OCI-LY7 (cell line): ENCODE results near the gene TULP4. TPM values are rescaled to one million over a fixed set of nuclear protein-coding genes. Genes with fewer than 3 reads are reported as not detected.

ENCODE experiments used
- BruUV-seq: library from RNA; stranded (reverse); fragments of 400-500 nt; replicated peaks from 2 replicates; lab custom pipeline; 2021; lab: Mats Ljungman, UMichigan
- CTCF ChIA-PET: fragments of 300-600 bp; sonication (Branson Sonifier 250); formaldehyde crosslinking; loops from one replicate; lab custom pipeline; 2022; ENCODE audit warnings: antibody characterized with exemption; ENCODE audit not compliant: unreplicated experiment; lab: Charles Lee
- POLR2A ChIA-PET: fragments of 300-600 bp; sonication (Branson Sonifier 250); formaldehyde crosslinking; loops from one replicate; lab custom pipeline; 2022; ENCODE audit warnings: antibody characterized with exemption; lab: Charles Lee
- DNase-seq: peaks from one replicate; pipeline ENCODE4 v3.0.0-alpha.2; 2015; ENCODE audit warnings: low spot score
- H2AFZ ChIP-seq: fragments of 200-600 bp; sonication (generic), shearing (Covaris generic); 2 replicates; pipeline ENCODE4 v1.6.1; 2014; ENCODE audit warnings: mild to moderate bottlenecking, antibody characterized with exemption, low read length, moderate library complexity
- H3K27ac ChIP-seq: fragments of 200-600 bp; sonication (generic); 2 replicates; pipeline ENCODE4 v1.5.1; 2014; ENCODE audit warnings: mixed run types, low read depth, mild to moderate bottlenecking, moderate library complexity, low read length, inconsistent platforms; ENCODE audit not compliant: poor library complexity, severe bottlenecking
- H3K36me3 ChIP-seq: fragments of 200-600 bp; sonication (generic); 2 replicates; pipeline ENCODE4 v1.6.1; 2014; ENCODE audit warnings: mild to moderate bottlenecking, antibody characterized with exemption, low read length, moderate library complexity, mixed read lengths; ENCODE audit not compliant: insufficient read depth
- H3K4me1 ChIP-seq: fragments of 200-600 bp; sonication (generic); 2 replicates; pipeline ENCODE4 v1.5.1; 2014; ENCODE audit warnings: mild to moderate bottlenecking, low read length; ENCODE audit not compliant: insufficient read depth, poor library complexity, severe bottlenecking
- H3K4me2 ChIP-seq: fragments of 200-600 bp; sonication (generic); 2 replicates; pipeline ENCODE4 v1.6.1; 2014; ENCODE audit warnings: mild to moderate bottlenecking, low read length
- H3K4me3 ChIP-seq: fragments of 200-600 bp; sonication (generic); 2 replicates; pipeline ENCODE4 v1.5.1; 2014; ENCODE audit warnings: mild to moderate bottlenecking, low read depth, low read length; ENCODE audit not compliant: poor library complexity, severe bottlenecking
- H3K79me2 ChIP-seq: fragments of 200-600 bp; sonication (generic); 2 replicates; pipeline ENCODE4 v1.6.1; 2016; ENCODE audit warnings: low read depth, mild to moderate bottlenecking, low read length, moderate library complexity, mixed read lengths; ENCODE audit not compliant: insufficient read depth
- H3K9me2 ChIP-seq: fragments of 200-600 bp; sonication (generic); 2 replicates; pipeline ENCODE4 v1.6.1; 2016; ENCODE audit warnings: mild to moderate bottlenecking, low read length, mixed read lengths; ENCODE audit not compliant: insufficient read depth
- H3K9me3 ChIP-seq: fragments of 200-600 bp; sonication (generic); 2 replicates; pipeline ENCODE4 v1.6.1; 2014; ENCODE audit warnings: mild to moderate bottlenecking, mixed run types, low read length, mixed read lengths
- H4K20me1 ChIP-seq: fragments of 200-600 bp; sonication (generic); 2 replicates; pipeline ENCODE4 v1.6.1; 2014; ENCODE audit warnings: mild to moderate bottlenecking, antibody characterized with exemption, low read length, moderate library complexity, mixed read lengths; ENCODE audit not compliant: insufficient read depth
- CTCF ChIP-seq: fragments of 200-600 bp; sonication (generic); conservative IDR thresholded peaks from 2 replicates; pipeline ENCODE4 v1.5.1; 2014; ENCODE audit warnings: mild to moderate bottlenecking, antibody characterized with exemption, low read length, moderate library complexity, mixed read lengths
- EZH2phosphoT487 ChIP-seq: fragments of 200-600 bp; sonication (generic); IDR thresholded peaks from 2 replicates; pipeline ENCODE4 v1.6.1; 2018; ENCODE audit warnings: low read depth, borderline replicate concordance, mild to moderate bottlenecking, mixed run types, antibody characterized with exemption, low read length, moderate library complexity, mixed read lengths
- intact Hi-C: fragments of 100-400 bp; cut with micrococcal nuclease; formaldehyde crosslinking; loops from one replicate; pipeline ENCODE4 v1.10.0; 2022; ENCODE audit not compliant: unreplicated experiment
- total RNA-seq, 2 experiments: library from RNA; depleted of rRNA in 1 of 2; stranded (reverse); fragments of >200 nt in 1 of 2; shearing (Covaris generic) in 1 of 2; gene quantifications; 2 replicates each; pipeline ENCODE4 v1.2.3, GENCODE V29; 2014 to 2022

The TULP4 gene
- total RNA-seq, 2 experiments from 2014 or later = 62.1 to 64.8 TPM

- H3K79me2 ChIP-seq = no peaks in the 10 kb centered on the region
- POLR2A ChIA-PET = interaction anchor here (0.6 kb wide), 1 partner anchor 106 kb away, joined by 3 read pairs; no protein-coding TSS in a partner anchor
- H3K4me3 ChIP-seq = no peak overlapping the region
- H3K9me2 ChIP-seq = no peaks in the 10 kb centered on the region
- intact Hi-C loops = no loop called here
- H3K9me3 ChIP-seq = no peaks in the 10 kb centered on the region
- CTCF ChIA-PET = no interaction called here
- H4K20me1 ChIP-seq = no peaks in the 10 kb centered on the region
- H3K4me1 ChIP-seq = no peaks in the 10 kb centered on the region
- BruUV-seq = no TSS peak
- no peak for DNase-seq
- H3K27ac ChIP-seq = no peak overlapping the region
- H3K4me2 ChIP-seq = no peak overlapping the region
- no peak for TF ChIP-seq EZH2phosphoT487
- TF ChIP-seq CTCF = no peak
- H3K36me3 ChIP-seq = no peaks in the 10 kb centered on the region
- no peak overlapping the region for H2AFZ ChIP-seq
These were observed 233.0 kb downstream of the TULP4 start for GRCh38 chr6:158545043-158545966.

- Histone ChIP-seq H3K9me2 (no peaks in the 10 kb centered on the region), H3K4me2 (no peak overlapping the region), H3K4me1 (no peaks in the 10 kb centered on the region), H2AFZ (no peak overlapping the region), H4K20me1 (no peaks in the 10 kb centered on the region), H3K27ac (no peak overlapping the region), H3K9me3 (no peaks in the 10 kb centered on the region), H3K36me3 (no peaks in the 10 kb centered on the region), H3K4me3 (no peak overlapping the region), H3K79me2 (no peaks in the 10 kb centered on the region)
- intact Hi-C loops = no loop called here
- no peak for DNase-seq
- ChIA-PET CTCF (no interaction called here), POLR2A (interaction anchor here (0.5 to 0.9 kb wide), 4 partner anchors 11 to 428 kb away, joined by 3 read pairs; no protein-coding TSS in a partner anchor)
- BruUV-seq = no TSS peak
- TF ChIP-seq CTCF = no peak
These were observed 236.3 kb downstream of the TULP4 start for GRCh38 chr6:158548418-158549161.
